Fibroblast of the aortic adventitia (primary cell): ENCODE results near the gene CHAMP1. TPM values are rescaled to one million over a fixed set of nuclear protein-coding genes. Genes with fewer than 3 reads are reported as not detected.

Source experiments
- DNase-seq: peaks from one replicate; pipeline ENCODE4 v3.0.0-alpha.2; 2010; ENCODE audit warnings: low read depth
- H3K4me3 ChIP-seq: 2 replicates; pipeline ENCODE4 v1.5.1; 2011; ENCODE audit warnings: low read depth, mild to moderate bottlenecking, control low read depth, low read length, moderate library complexity
- CTCF ChIP-seq: IDR thresholded peaks from 2 replicates; pipeline ENCODE4 v1.5.1; 2011; ENCODE audit warnings: mild to moderate bottlenecking, low read length, control low read depth, inconsistent platforms; ENCODE audit not compliant: insufficient read depth
- total RNA-seq: library from RNA; depleted of rRNA; stranded (reverse); fragments of >200 nt; gene quantifications from 2 replicates; pipeline ENCODE4 v1.2.3, GENCODE V29; 2012; ENCODE audit warnings: low replicate concordance

The CHAMP1 gene, protein sequence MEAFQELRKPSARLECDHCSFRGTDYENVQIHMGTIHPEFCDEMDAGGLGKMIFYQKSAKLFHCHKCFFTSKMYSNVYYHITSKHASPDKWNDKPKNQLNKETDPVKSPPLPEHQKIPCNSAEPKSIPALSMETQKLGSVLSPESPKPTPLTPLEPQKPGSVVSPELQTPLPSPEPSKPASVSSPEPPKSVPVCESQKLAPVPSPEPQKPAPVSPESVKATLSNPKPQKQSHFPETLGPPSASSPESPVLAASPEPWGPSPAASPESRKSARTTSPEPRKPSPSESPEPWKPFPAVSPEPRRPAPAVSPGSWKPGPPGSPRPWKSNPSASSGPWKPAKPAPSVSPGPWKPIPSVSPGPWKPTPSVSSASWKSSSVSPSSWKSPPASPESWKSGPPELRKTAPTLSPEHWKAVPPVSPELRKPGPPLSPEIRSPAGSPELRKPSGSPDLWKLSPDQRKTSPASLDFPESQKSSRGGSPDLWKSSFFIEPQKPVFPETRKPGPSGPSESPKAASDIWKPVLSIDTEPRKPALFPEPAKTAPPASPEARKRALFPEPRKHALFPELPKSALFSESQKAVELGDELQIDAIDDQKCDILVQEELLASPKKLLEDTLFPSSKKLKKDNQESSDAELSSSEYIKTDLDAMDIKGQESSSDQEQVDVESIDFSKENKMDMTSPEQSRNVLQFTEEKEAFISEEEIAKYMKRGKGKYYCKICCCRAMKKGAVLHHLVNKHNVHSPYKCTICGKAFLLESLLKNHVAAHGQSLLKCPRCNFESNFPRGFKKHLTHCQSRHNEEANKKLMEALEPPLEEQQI
- total RNA-seq, result 9.3 and 22.5 TPM in 2 replicates

DNA sequence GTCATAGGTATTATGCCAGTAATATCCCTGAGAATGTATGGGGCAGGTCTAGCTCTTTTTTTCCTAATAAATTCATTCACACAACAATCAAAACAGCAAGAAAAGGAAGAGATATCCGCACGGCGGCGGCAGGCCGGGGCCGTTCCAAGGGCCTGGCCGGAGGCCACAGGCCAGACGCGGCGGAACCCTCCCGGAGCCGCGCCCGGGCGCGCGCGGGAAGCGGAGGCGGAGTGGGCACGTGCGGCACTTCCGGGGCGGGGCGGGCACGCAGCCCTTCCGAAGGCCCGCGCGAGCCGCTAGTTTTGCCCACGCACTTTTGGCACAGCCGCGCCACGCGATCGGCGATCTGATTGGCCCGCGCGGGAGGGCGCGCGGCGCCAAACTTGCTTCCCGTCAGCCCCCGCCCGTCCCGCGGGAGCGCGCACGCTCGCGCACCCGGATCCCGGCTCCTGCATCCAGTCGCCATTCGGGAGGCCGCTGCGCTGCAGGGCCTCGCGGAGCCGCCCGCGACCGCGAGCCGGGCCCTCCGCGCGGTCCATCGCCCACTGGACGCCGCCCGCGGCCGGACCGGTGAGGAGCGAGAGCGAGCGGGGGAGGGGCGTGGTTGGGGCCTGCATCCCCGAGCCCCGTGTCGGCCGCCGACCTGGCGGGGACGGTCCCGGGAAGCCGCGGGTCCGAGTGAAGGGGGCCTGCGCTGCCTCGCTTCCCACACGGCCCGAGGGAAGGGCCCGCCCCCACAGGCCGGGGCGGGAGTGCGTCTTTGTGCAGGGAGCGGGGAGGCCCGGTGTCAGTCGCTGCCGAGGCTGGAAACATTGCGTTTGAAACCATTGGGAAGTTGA lies at the start of gene CHAMP1:
TSS of gene CHAMP1 (plus strand) at position 430 of the 839 bp plus-strand sequence. CDS start 9,340 bp downstream, outside the sequence.
- peak; percentile 95 for DNase-seq
- peak within 1 kb of the TSS; percentile 80 for H3K4me3 ChIP-seq
- TF ChIP-seq CTCF, result peak; percentile 11

- DNase-seq, result peak; percentile 52
- TF ChIP-seq CTCF, result no peak
- no peak overlapping the region for H3K4me3 ChIP-seq
Observed at GRCh38 chr13:114264886-114265611, 49.3 kb upstream of the CHAMP1 start.

DNA sequence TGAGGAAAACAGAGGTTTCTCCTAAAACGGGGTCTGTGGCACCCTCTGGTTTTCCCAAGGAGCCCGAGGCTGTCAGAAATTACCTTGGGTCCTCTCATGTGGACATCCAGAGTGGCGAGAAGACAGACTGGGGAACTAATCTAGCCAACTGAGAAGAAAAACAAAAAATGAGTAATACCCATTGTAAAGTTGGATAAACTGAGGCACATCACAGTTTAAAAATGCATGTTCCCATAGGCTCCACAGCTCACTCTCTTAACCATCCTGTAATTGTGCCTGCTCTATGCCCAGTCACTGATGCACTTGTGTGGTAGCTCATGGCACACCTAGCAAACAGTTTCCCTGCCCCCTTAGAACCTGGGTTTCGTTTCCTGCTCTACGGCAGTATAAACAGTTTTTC lies 48.1 kb upstream of the CHAMP1 start:
- no peak overlapping the region for H3K4me3 ChIP-seq
- no peak for TF ChIP-seq CTCF
- DNase-seq, result no peak

DNA sequence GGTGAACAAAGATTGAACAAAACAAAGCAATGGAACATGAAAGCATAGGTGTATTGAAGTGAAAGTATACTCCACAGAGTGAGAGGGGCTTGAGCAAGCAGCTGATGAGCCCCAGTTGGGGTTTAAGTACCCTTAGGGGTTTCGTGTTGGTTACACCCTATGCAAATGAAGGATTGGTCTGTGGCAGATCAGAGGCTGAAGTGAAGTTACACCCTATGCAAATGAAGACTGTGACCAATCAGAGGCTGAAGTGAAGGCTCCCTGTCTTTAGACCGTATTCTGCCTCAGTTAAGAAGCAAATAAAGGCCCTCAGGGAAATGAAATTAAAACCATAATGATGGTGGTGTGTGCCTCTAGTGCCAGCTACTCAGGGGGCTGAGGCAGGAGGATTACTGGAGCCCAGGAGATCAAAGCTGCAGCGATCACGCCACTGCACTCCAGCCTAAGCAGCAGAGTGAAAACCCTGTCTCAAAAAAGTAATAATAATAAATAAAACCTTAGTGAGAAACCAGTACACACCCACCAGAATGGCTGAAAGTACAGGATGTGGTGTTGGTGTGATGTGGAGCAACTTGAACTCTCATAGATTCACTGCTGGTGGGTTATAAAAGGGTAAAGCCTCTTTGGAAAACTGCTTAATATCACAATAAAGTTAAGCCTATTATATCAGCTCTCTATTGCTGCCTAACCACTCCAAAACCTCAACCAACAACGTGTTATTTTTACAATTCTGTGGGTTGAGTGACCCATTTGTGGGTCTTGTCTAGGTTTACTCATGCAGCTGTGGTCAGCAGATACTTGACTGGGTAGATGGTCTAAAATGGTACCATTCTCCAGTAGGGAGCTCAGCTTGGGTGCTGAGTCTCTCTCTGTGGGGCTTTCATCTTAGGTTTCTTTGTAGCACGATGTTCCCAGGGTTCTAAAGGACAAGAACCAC lies 45.7 kb upstream of the CHAMP1 start:
- no peak for TF ChIP-seq CTCF
- no peak for DNase-seq
- no peak overlapping the region for H3K4me3 ChIP-seq

- TF ChIP-seq CTCF, result no peak
- no peak overlapping the region for H3K4me3 ChIP-seq
- no peak for DNase-seq
Observed at GRCh38 chr13:114269281-114269770, 45.0 kb upstream of the CHAMP1 start.
